ENCODE measurements around the gene DHFR2. TPM values are rescaled to one million over a fixed set of nuclear protein-coding genes. Genes with fewer than 3 reads are reported as not detected.

Gene DHFR2
- total and polyA plus RNA-seq, 9 of the 15 experiments (the other 6 are each of a cell fraction or from before 2014, with no cell fraction given) = 0.64 to 1.7 (median 1.4) TPM

- no peak overlapping the region for H2AFZ ChIP-seq (ENCODE audit: low read depth, low read length)
- DNase-seq (ENCODE audit: extremely low read depth in 1 of 4, low spot score in 3 of 4) = no peak
- H3K79me2 ChIP-seq (ENCODE audit: control insufficient read depth, insufficient read depth, low read length) = peaks cover 27% of the 10 kb centered on the region
- no TSS peak for BruUV-seq (replicated peaks)
- in situ Hi-C loops (cut with MboI) (no loop called here), intact Hi-C loops (cut with micrococcal nuclease) (loop anchor here (10.0 kb wide), 1 partner anchor 202 kb away; no protein-coding TSS in a partner anchor)
- no peak overlapping the region for H3K9ac ChIP-seq (ENCODE audit: insufficient read depth in 1 of 2, low read depth in 2 of 2, low read length in 2 of 2)
- ChIA-PET CTCF (ENCODE audit: low intra/inter-chr PET ratio) (no interaction called here), POLR2A (no interaction called here)
- 90% methylated on average over 6 of the region's 6 CpGs for WGBS (ENCODE audit: insufficient coverage, low coverage, missing lambda C conversion rate)
- H3K9me1 ChIP-seq (ENCODE audit: control insufficient read depth, insufficient read depth, low read length) = no peaks in the 10 kb centered on the region
- peaks cover 17% of the 10 kb centered on the region for H3K36me3 ChIP-seq (ENCODE audit: control insufficient read depth, insufficient read depth, low read length)
- no peaks in the 10 kb centered on the region for H3K27me3 ChIP-seq (ENCODE audit: control insufficient read depth in 2 of 2, insufficient read depth in 2 of 2, low read length in 2 of 2)
- ATAC-seq = no peak
- no peak overlapping the region for H3K27ac ChIP-seq (ENCODE audit: extremely low read depth, low read depth, low read length)
- H3K9me3 ChIP-seq (replicated peaks; ENCODE audit: control insufficient read depth, insufficient read depth, low read depth, low read length) = no peaks in the 10 kb centered on the region
- no peak for TF ChIP-seq HMGN3 (IDR thresholded peaks at IDR 0.05; ENCODE audit: borderline replicate concordance, extremely low read depth, insufficient read length, low read depth, low read length)
- TF ChIP-seq MAFG (tag; conservative IDR thresholded peaks at IDR 0.05) = no peak
- TF ChIP-seq BCLAF1 (IDR thresholded peaks at IDR 0.05; ENCODE audit: borderline replicate concordance in 1 of 2, control insufficient read depth in 1 of 2, low read depth in 2 of 2, low read length in 1 of 2) = no peak
- no peak for TF ChIP-seq JUND (IDR thresholded peaks at IDR 0.05; ENCODE audit: borderline replicate concordance, low read depth, low read length)
- no peak for TF ChIP-seq JUND (tag; IDR thresholded peaks at IDR 0.05; ENCODE audit: borderline replicate concordance, low read depth, low read length)
- no peak for TF ChIP-seq SMARCA4 (IDR thresholded peaks at IDR 0.05)
- no peak for TF ChIP-seq ZNF408 (CRISPR knock-in tag; IDR thresholded peaks at IDR 0.05; ENCODE audit: low read depth)
- TF ChIP-seq TAF1 (IDR thresholded peaks at IDR 0.05; ENCODE audit: control insufficient read depth, extremely low read depth, insufficient read depth, low read length, severe bottlenecking) = no peak
- TF ChIP-seq RFX5 (IDR thresholded peaks at IDR 0.05; ENCODE audit: low read depth, low read length) = no peak
- no peak for TF ChIP-seq MEIS2 (IDR thresholded peaks at IDR 0.05; ENCODE audit: partially characterized antibody)
- TF ChIP-seq ARHGAP35 (IDR thresholded peaks at IDR 0.05; ENCODE audit: partially characterized antibody) = no peak
- no peak for TF ChIP-seq ZNF224 (CRISPR knock-in tag; IDR thresholded peaks at IDR 0.05)
- no peak for TF ChIP-seq TCF3 (CRISPR knock-in tag; IDR thresholded peaks at IDR 0.05)
- no peak overlapping the region for H3K4me2 ChIP-seq (ENCODE audit: insufficient read depth, low read length)
- H3K4me3 ChIP-seq = no peak overlapping the region
- no peaks in the 10 kb centered on the region for H4K20me1 ChIP-seq (replicated peaks; ENCODE audit: control insufficient read depth, insufficient read depth, low read length)
- no peak for FAIRE-seq
- peaks cover 5% of the 10 kb centered on the region in 2 experiments; a peak in 2 of 5 replicates for H3K4me1 ChIP-seq (replicated peaks in 1 of 2; ENCODE audit: control insufficient read depth in 2 of 2, insufficient read depth in 2 of 2, low read length in 2 of 2)
These were observed 4.1 kb upstream of the DHFR2 start for GRCh38 chr3:94066506-94067500.

Data from K562 (cell line).